H1 (cell line): ENCODE results near the gene MGLL. TPM values are rescaled to one million over a fixed set of nuclear protein-coding genes. Genes with fewer than 3 reads are reported as not detected.

Experiments used
- CREB1 ChIP-seq: IDR thresholded peaks from 2 replicates; pipeline ENCODE4 v1.6.1; 2012; ENCODE audit warnings: inconsistent platforms
- SAP30 ChIP-seq: fragments of 300-600 bp; sonication (generic); IDR thresholded peaks from 2 replicates; pipeline ENCODE4 v1.7.1; 2012; ENCODE audit warnings: low read length, moderate library complexity, mild to moderate bottlenecking, inconsistent platforms; ENCODE audit not compliant: insufficient read depth, insufficient replicate concordance
- SUZ12 ChIP-seq: fragments of 200-600 bp; sonication (generic); IDR thresholded peaks from 2 replicates; pipeline ENCODE4 v1.6.1; 2012; ENCODE audit warnings: mild to moderate bottlenecking, inconsistent platforms, low read length, moderate library complexity, mixed read lengths
- polyA plus RNA-seq, 7 experiments: library from polyadenylated mRNA; depleted of rRNA in 3 of 7; stranded (reverse) in 5 of 7; unstranded in 2 of 7; fragments of >200 nt in 5 of 7; fragments of 200-250 nt in 2 of 7; gene quantifications; 1 replicate in 5 of 7; 2 replicates in 1 of 7; 4 replicates in 1 of 7; pipeline versions ENCODE4 v1.2.1 to v1.2.3, GENCODE V29; 2011 to 2013; ENCODE audit warnings: missing spikeins in 2 of 7, mixed read lengths in 2 of 7
- total RNA-seq: library from RNA; stranded (reverse); fragmentation: NEBNext Ultra II Directional; extraction: Animal tissue kit (Norgen Biotek cat#: 25700); gene quantifications from 2 replicates; pipeline ENCODE4 v1.2.1, GENCODE V29; 2021

MGLL gene
- total and polyA plus RNA-seq, 2 of the 8 experiments (the other 6 are each of a cell fraction or from before 2014, with no cell fraction given): 0.05 to 0.34 TPM

- no peak for TF ChIP-seq SUZ12
- no peak for TF ChIP-seq SAP30
- no peak for TF ChIP-seq CREB1
These were observed 45.0 kb downstream of the MGLL start (continued) for GRCh38 chr3:127777332-127777731.
